Measurements from ENCODE around the gene ZBTB21.

DNA sequence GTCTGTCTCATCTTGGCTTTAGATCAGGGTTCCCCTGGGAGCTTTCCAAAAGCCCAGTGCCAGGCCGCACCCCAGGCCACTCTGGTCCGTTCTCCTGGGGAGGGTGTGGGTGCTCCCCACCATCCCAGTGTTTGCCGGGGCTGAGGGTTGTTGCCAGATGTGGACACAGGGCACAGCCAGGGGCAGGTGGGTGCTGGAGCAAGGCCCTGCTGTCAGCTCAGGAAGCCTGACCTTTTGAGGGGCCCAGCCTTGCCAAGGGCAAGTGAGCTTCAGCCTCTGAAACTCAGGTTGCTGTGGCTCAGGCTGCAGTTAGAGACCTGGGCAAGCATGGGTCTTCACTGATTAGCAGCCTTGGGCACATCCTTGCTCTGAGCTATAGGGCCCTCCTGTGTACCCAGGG is 22.8 kb upstream of the ZBTB21 start:
- TF ChIP-seq, protein P1, sequence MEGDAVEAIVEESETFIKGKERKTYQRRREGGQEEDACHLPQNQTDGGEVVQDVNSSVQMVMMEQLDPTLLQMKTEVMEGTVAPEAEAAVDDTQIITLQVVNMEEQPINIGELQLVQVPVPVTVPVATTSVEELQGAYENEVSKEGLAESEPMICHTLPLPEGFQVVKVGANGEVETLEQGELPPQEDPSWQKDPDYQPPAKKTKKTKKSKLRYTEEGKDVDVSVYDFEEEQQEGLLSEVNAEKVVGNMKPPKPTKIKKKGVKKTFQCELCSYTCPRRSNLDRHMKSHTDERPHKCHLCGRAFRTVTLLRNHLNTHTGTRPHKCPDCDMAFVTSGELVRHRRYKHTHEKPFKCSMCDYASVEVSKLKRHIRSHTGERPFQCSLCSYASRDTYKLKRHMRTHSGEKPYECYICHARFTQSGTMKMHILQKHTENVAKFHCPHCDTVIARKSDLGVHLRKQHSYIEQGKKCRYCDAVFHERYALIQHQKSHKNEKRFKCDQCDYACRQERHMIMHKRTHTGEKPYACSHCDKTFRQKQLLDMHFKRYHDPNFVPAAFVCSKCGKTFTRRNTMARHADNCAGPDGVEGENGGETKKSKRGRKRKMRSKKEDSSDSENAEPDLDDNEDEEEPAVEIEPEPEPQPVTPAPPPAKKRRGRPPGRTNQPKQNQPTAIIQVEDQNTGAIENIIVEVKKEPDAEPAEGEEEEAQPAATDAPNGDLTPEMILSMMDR (conservative IDR thresholded peaks at IDR 0.05; ENCODE audit: low read depth in 2 of 2): no peak
- TF ChIP-seq EZH2phosphoT487 (IDR thresholded peaks at IDR 0.05; ENCODE audit: unreplicated experiment) (no peak), JUNB (IDR thresholded peaks at IDR 0.05; ENCODE audit: unreplicated experiment) (no peak), EZH2 (IDR thresholded peaks at IDR 0.05; ENCODE audit: low read depth, unreplicated experiment) (no peak), POLR2AphosphoS5 (IDR thresholded peaks at IDR 0.05; ENCODE audit: low read depth) (no peak)
- TF ChIP-seq, protein P2, sequence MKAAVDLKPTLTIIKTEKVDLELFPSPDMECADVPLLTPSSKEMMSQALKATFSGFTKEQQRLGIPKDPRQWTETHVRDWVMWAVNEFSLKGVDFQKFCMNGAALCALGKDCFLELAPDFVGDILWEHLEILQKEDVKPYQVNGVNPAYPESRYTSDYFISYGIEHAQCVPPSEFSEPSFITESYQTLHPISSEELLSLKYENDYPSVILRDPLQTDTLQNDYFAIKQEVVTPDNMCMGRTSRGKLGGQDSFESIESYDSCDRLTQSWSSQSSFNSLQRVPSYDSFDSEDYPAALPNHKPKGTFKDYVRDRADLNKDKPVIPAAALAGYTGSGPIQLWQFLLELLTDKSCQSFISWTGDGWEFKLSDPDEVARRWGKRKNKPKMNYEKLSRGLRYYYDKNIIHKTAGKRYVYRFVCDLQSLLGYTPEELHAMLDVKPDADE (IDR thresholded peaks at IDR 0.05): no peak
- TF ChIP-seq, protein P3, sequence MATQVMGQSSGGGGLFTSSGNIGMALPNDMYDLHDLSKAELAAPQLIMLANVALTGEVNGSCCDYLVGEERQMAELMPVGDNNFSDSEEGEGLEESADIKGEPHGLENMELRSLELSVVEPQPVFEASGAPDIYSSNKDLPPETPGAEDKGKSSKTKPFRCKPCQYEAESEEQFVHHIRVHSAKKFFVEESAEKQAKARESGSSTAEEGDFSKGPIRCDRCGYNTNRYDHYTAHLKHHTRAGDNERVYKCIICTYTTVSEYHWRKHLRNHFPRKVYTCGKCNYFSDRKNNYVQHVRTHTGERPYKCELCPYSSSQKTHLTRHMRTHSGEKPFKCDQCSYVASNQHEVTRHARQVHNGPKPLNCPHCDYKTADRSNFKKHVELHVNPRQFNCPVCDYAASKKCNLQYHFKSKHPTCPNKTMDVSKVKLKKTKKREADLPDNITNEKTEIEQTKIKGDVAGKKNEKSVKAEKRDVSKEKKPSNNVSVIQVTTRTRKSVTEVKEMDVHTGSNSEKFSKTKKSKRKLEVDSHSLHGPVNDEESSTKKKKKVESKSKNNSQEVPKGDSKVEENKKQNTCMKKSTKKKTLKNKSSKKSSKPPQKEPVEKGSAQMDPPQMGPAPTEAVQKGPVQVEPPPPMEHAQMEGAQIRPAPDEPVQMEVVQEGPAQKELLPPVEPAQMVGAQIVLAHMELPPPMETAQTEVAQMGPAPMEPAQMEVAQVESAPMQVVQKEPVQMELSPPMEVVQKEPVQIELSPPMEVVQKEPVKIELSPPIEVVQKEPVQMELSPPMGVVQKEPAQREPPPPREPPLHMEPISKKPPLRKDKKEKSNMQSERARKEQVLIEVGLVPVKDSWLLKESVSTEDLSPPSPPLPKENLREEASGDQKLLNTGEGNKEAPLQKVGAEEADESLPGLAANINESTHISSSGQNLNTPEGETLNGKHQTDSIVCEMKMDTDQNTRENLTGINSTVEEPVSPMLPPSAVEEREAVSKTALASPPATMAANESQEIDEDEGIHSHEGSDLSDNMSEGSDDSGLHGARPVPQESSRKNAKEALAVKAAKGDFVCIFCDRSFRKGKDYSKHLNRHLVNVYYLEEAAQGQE (IDR thresholded peaks at IDR 0.05; ENCODE audit: unreplicated experiment): no peak
